Glomerular endothelial cell (primary cell): ENCODE results near the gene TAF11. TPM values are rescaled to one million over a fixed set of nuclear protein-coding genes. Genes with fewer than 3 reads are reported as not detected.
"Not testable (repeated sequence)": the region's sequence is repeated elsewhere in the genome, so short reads cannot be mapped to it uniquely, and the experiment has no call there.

ENCODE experiments used
- DNase-seq: peaks from one replicate; pipeline ENCODE4 v3.0.0-alpha.2; 2011; ENCODE audit warnings: low read depth, low spot score; ENCODE audit errors: extremely low read depth
- total RNA-seq: library from RNA; depleted of rRNA; stranded (reverse); fragments of >200 nt; gene quantifications from 2 replicates; pipeline ENCODE4 v1.2.3, GENCODE V29; 2015

Gene TAF11
- total RNA-seq, 1 donor from 2014 or later, result 28.0 TPM

- no peak for DNase-seq
Measured at GRCh38 chr6:34906826-34907225, 19.0 kb upstream of the TAF11 start.

DNA sequence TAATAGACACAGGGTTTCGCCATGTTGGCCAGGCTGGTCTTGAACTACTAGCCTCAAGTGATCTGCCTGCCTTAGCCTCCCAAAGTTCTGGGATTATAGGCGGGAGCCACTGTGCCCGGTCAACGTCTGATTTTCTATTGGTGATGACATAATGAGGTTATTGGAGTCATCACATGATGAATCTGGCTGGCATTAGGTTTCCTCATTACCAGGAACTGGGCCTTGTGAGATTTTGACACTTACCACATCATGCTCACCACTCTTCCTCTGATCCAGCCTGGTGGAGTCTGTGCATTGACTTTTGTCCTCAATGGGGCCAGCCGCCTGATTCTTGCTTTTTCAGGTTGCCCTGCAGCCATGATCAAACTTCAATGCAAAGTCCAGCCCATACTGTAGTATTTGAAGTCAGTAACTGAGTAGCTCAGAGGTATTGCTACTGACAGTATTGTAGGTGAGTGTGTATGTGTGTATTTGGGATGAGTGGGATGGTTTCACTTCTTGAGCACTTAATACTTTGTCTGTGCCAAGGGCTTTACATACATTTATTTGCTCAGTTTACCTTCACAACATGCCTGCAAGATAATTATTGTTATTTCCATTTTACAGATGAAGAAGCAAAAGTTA is 17.3 kb upstream of the TAF11 start:
- no peak for DNase-seq

DNA sequence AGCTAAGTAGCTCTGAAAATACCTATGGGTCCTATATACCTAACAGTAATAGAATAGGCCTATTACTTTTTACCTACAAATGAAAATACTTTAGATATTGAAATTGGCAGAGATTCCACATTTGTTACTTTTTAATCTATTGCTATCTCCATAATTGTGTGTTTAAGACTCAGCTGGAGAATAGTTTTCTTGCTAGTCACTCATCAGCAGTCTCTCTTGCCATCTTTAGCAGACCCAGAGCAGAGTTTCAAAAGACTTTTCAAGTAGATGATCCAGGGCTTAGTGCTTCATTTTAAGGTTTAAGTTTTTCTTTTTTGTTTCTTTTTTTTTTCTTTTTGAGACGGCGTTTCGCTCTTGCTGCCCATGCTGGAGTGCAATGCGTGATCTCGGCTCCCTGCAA is 14.1 kb upstream of the TAF11 start:
- no peak for DNase-seq

DNA sequence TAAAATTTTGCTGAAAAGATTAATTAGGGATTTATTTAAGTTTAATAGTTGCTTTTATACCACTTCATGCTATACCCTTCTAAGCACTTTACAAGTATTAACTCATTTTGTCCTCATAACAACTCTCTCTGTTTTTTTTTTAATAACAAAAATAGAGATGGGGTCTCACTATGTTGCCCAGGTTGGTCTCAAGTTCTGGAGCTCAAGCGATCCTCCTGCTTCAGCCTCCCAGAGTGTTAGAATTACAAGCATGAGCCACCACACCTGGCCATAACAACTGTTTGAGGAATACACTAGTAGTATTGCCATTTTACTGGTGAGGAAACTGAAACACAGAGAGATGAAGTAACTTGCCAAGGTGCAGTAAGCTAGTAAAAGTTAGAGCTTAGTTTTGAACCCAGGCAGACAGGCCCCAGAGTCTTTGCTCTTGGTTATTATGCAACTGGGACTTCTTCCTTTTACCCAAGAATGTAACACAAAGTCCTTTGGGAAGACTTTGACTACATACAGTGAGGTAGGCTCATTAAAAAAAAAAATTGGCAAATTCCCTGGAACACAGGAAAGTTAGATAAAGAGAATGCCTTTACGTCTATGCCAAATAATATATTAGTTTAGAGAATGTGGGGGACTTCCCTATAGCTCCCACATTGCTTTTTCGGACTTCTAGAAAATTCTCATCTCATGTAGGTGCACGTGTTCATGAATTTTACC is 12.6 kb upstream of the TAF11 start:
- no peak for DNase-seq

DNA sequence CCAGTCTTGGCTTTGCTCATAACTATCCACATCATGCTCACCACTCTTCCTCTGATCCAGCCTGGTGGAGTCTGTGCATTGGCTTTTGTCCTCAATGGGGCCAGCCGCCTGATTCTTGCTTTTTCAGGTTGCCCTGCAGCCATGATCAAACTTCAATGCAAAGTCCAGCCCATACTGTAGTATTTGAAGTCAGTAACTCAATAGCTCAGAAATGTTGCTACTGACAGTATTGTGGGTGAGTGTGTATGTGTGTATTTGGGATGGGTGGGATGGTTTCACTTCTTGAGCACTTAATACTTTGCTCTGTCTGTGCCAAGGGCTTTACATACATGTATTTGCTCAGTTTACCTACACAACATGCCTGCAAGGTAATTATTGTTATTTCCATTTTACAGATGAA is 11.9 kb upstream of the TAF11 start:
- DNase-seq, result not testable (repeated sequence)

DNA sequence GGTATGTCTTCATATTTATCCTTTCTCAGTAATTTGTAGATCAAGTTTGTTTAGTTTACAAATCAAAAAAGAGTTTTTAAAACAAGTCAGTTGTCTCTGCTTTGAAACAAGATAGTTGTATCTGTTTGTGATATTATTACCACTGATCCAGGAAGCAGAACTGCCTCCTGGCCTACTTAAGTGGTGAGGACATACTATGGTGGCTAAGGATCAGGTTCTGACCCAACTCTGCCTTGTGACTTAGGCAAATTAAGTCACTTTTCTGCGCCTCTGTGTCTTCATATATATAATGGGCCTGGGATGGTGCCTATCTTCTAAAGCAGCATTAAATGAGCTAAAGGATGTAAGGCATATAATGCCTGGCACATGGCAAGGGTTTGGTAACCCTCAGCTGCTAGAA is 9.9 kb upstream of the TAF11 start:
- no peak for DNase-seq

GRCh38 chr6:34897130-34897529 is 9.3 kb upstream of the TAF11 start:
- no peak for DNase-seq

DNA sequence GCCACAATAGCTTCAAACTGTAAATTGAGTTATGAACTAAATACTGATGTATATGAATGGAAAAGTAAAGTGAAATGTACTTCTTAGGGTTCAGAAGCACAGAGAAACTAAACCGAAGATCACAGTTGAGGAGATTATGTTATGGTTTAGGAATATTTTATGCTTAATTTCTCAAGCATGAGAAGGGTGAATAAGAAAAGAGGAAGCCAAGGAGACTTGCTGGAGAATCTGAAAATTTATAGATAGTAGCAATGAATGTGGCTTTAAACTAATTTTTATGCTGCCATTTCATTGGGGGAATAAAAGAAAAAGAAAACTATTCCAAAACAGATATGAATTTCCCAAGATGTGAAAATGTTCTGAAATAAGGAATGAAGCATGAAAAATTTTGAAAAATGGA is 6.9 kb upstream of the TAF11 start:
- DNase-seq, result no peak

DNA sequence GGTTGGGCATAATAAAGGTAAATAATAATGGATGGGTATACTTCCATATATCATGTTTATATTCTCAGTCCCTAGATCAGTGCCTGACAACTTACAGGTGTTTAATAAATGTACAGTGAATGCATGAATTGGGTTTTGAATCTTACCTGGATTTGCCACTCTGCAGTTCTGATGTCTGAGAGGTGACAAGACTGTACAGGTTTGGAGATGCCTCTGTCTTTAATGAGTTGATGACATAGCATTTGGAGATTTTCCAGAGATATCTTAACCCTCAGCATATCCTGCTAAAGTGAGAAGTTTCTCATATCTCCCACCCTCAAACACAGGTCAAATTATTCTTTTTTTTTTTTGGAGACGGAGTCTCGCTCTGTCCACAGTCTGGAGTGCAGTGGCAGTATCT is 3.5 kb upstream of the TAF11 start:
- no peak for DNase-seq

- DNase-seq, result no peak
Measured at GRCh38 chr6:34890533-34890925, 2.7 kb upstream of the TAF11 start.

DNA sequence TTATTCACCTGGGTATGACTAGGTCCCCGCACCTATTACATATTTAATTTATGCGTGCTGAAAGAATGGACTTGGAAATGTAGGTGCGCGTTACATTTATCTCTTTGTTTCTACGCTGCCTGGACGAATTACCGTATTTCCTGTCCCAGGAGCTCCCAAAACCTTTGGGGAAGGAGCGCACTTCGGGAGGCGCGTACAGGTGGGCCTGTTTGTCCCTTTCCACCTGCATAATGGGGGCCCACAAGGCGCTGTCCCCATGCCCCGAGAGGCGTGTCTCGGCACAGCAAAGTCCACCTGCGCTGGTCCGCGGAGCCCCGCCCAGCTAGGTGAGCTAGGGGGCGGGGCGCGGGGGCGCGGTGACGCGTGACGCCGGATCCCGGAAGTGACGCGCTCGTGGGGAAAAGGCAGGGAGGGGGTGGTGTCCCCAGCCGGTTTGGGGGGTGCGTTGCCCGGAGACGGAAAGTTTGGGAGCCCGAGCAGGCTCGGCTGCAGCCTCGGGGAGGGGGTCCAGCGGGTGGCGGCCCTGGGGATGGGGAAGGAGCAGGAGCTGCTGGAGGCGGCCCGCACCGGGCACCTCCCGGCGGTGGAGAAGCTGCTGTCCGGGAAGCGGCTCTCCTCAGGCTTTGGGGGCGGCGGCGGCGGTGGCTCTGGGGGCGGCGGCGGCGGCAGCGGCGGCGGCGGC is 1.2 kb upstream of the TAF11 start, which contains the start of gene ANKS1A:
TSS of gene ANKS1A (plus strand) at position 382 of the 682 bp plus-strand sequence. CDS start at position 530, 148 bp downstream.
- DNase-seq, result no peak

DNA sequence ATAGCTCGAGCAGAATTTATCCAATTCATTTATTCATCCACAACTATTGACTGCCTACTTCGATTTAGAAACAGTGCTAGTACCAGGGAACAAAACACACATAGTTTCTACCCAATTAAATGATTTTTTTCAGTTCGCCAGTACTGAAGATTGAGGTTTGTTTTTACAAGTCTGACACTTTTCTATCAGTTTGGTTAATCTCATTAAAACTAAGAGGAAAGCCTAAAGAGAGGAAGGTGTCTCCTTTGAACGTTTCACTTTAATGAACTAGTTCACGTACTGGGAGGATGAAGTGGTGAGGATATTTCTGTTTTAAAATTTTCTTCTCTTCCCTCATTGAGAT is 643 bp upstream of the TAF11 start:
- no peak for DNase-seq

- DNase-seq, result not testable (repeated sequence)
Measured at GRCh38 chr6:34885837-34886236, 2.0 kb downstream of the TAF11 start.

- no peak for DNase-seq
Measured at GRCh38 chr6:34884996-34885395, 2.8 kb downstream of the TAF11 start.

DNA sequence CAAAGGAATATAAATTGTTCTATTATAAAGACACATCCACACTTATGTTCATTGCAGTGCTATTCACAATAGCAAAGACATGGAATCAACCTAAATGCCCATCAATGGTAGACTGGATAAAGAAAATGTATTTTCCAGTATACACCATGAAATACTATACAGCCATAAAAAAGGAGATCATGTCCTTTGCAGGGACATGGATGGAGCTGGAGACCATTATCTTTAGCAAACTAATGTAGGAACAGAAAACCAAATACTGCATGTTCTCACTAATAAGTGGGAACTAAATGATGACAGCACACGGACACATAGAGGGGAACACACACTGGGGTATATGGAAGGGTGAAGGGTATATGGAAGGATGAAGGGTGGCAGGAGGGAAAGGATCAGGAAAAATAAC is 3.8 kb downstream of the TAF11 start:
- DNase-seq, result not testable (repeated sequence)

DNA sequence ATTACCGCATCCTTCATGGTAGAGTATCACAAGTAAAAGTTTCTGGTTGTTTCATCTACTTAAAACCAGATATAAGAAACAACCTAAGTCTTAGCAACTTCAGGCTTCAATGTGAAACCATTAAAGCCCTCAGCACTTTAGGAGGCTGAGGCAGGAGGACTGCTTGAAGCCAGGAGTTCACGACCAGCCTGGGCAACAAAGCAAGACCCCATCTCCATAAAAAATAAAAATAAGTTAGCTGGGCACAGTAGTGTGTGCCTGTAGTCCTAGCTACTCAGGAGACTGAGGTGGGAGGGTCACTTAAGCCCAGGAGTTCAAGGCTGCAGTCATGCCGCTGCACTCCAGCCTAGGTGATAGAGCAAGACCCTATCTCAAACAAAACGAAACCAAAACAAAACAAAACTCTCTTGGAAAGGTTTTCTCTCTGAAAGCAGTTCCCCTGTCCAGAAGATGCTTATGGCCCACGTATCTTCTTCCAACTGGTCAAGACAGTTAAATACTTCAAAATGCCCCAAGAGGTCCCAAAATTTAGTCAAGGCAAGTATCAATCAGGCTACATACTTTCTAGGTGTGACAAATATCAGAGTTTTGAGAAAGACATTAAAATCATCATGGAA is 9.9 kb downstream of the TAF11 start:
- DNase-seq, result no peak

- no peak for DNase-seq
Measured at GRCh38 chr6:34877259-34877658, 10.6 kb downstream of the TAF11 start.

DNA sequence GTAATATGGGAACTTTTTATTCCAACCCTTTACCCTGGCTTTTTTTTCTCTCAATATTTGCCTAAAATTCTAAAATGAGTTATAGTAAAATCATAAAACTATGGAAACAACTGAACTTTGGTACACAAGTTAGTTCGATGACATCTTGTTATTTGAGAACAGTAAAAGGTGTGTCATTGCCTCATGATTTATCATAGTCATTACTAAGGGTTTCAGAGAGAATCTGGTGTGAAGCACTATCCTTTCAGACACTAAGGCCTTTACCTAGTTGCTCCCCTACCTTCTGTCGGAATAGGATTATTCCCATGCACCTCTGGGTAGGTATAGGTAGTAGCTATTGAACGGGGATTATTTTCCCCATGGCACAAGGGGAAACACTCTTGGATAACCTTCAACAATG is 11.4 kb downstream of the TAF11 start:
- no peak for DNase-seq

DNA sequence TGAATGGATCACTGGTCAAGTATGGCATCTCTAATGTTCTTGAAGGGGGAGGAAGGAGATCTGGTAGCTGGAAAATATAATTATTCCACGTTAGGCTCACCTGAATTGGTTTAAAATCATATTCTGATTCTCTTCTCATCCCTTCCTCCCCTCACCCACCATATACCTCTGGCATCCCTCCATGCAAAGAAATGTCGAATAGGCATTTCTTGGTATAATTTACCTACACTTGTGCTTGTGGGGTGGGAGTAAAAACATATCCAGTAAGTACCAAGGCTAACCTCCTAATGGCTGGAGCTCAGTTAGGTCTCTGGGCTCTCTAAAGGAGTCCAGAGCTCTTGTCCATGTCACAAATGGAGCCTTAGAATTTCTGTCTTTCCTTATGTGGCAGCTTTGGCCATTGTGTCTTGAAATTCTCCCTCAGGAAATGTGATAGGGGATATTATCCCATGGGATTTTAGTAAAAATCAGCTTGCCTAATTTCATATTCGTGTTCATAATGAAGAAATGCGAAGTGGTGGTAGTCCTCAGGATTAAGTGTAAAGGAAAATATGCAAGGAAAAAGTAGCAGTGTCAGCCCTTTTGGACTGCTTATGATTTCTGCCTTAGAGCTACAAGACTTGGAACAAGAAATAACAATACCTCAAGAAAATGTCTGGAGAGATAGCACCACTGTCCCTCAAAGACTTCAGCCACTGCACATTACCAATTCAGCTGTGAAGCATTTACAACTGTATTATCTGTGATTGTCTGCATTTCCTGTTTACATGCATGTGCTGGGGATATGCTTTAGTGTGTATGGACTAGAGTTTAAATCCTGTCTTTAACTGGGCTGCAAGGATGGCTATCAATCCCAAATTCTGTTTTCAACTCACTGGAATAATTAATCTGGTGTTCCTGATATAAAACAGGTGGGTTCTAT is 12.3 kb downstream of the TAF11 start:
- no peak for DNase-seq

DNA sequence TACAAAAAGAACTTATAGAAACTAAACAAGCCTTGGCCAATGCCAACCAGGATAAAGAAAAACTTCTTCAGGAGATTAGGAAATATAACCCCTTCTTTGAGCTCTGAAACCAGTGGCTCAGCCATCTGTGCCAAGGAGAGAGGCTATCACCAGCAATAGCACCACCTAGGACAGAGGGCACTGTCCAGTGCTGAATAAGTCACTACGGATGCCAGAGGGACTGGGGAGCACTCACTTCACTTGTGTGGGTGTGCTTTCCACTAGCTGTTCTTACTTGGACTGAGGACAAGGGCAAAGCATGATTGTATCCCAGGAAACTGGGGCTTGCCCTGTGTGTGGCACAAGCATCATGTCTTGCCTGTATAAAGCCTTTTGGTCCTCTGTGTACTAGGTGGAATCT is 15.5 kb downstream of the TAF11 start:
- DNase-seq, result no peak

- no peak for DNase-seq
Measured at GRCh38 chr6:34871853-34872252, 16.0 kb downstream of the TAF11 start.
